DND-41 (cell line): ENCODE data around the gene TAF10.

Experiments used
- ATAC-seq: fragments of 200-7000 bp; cut with Tn5 transposase; 3 replicates; pipeline ENCODE4 v1.9.1; 2021; ENCODE audit warnings: low read depth; ENCODE audit not compliant: insufficient read depth
- DNase-seq: peaks from one replicate; pipeline ENCODE4 v3.0.0-alpha.2; 2020
- H2AFZ ChIP-seq: 2 replicates; pipeline ENCODE4 v1.6.0; 2012; ENCODE audit warnings: low read depth, low read length
- H3K27ac ChIP-seq: 2 replicates; pipeline ENCODE4 v1.5.1; 2012; ENCODE audit warnings: low read length, inconsistent platforms
- H3K27me3 ChIP-seq: fragments of 200-600 bp; sonication (generic); 2 replicates; pipeline ENCODE4 v1.6.0; 2012; ENCODE audit warnings: low read length, mild to moderate bottlenecking, inconsistent platforms; ENCODE audit not compliant: insufficient read depth, poor library complexity
- H3K36me3 ChIP-seq: 2 replicates; pipeline ENCODE4 v1.5.1; 2012; ENCODE audit warnings: low read length, inconsistent platforms; ENCODE audit not compliant: insufficient read depth
- H3K4me1 ChIP-seq: 2 replicates; pipeline ENCODE4 v1.5.1; 2012; ENCODE audit warnings: mild to moderate bottlenecking, low read length; ENCODE audit not compliant: insufficient read depth
- H3K4me2 ChIP-seq: 2 replicates; pipeline ENCODE4 v1.6.0; 2012; ENCODE audit warnings: mild to moderate bottlenecking, moderate library complexity, low read length, inconsistent platforms; ENCODE audit not compliant: insufficient read depth
- H3K4me3 ChIP-seq, 2 experiments: fragments of 200-600 bp in 1 of 2; shearing (Covaris generic) in 1 of 2; 2 replicates each; pipeline ENCODE4 v1.5.1; 2012 to 2016; ENCODE audit warnings: inconsistent platforms in 2 of 2, low read length in 2 of 2, mild to moderate bottlenecking in 2 of 2, low read depth in 1 of 2, moderate library complexity in 1 of 2
- H3K79me2 ChIP-seq: 2 replicates; pipeline ENCODE4 v1.6.0; 2012; ENCODE audit warnings: low read length, inconsistent platforms; ENCODE audit not compliant: insufficient read depth
- H3K9ac ChIP-seq: 2 replicates; pipeline ENCODE4 v1.6.0; 2012; ENCODE audit warnings: low read depth, mild to moderate bottlenecking, inconsistent platforms, low read length, moderate library complexity
- H3K9me3 ChIP-seq: 2 replicates; pipeline ENCODE4 v1.5.1; 2012; ENCODE audit warnings: low read length, moderate library complexity, mild to moderate bottlenecking, inconsistent platforms; ENCODE audit not compliant: insufficient read depth, severe bottlenecking
- H4K20me1 ChIP-seq: 2 replicates; pipeline ENCODE4 v1.6.0; 2012; ENCODE audit warnings: low read length; ENCODE audit not compliant: insufficient read depth
- CTCF ChIP-seq: IDR thresholded peaks from 2 replicates; pipeline ENCODE4 v1.5.1; 2012; ENCODE audit warnings: borderline replicate concordance, low read length, moderate library complexity, mild to moderate bottlenecking; ENCODE audit not compliant: poor library complexity, severe bottlenecking; ENCODE audit errors: extremely low read depth
- EZH2 ChIP-seq: IDR thresholded peaks from 3 replicates; pipeline ENCODE4 v1.6.1; 2012; ENCODE audit warnings: borderline replicate concordance, low read depth, mild to moderate bottlenecking, moderate library complexity, low read length, inconsistent platforms; ENCODE audit not compliant: severe bottlenecking

TAF10 gene

GRCh38 chr11:6636480-6636879 lies 24.5 kb upstream of the TAF10 start:
- Histone ChIP-seq H3K4me1 (no peaks in the 10 kb centered on the region), H3K4me3 (no peak overlapping the region), H3K79me2 (no peaks in the 10 kb centered on the region), H3K4me2 (no peak overlapping the region), H3K27ac (no peak overlapping the region), H4K20me1 (no peaks in the 10 kb centered on the region), H3K27me3 (no peaks in the 10 kb centered on the region), H3K36me3 (no peaks in the 10 kb centered on the region), H3K9ac (no peak overlapping the region), H3K9me3 (no peaks in the 10 kb centered on the region), H2AFZ (no peak overlapping the region)
- ATAC-seq (no peak), DNase-seq (no peak)
- TF ChIP-seq EZH2 (no peak), CTCF (no peak)

- no peak overlapping the region for H3K27ac ChIP-seq
- H3K4me2 ChIP-seq, result no peak overlapping the region
- H2AFZ ChIP-seq, result no peak overlapping the region
- H3K9me3 ChIP-seq, result no peaks in the 10 kb centered on the region
- no peak for TF ChIP-seq CTCF
- TF ChIP-seq EZH2, result no peak
- H3K9ac ChIP-seq, result no peak overlapping the region
- no peaks in the 10 kb centered on the region for H3K4me1 ChIP-seq
- ATAC-seq, result no peak
- no peaks in the 10 kb centered on the region for H3K36me3 ChIP-seq
- H3K27me3 ChIP-seq, result no peaks in the 10 kb centered on the region
- no peaks in the 10 kb centered on the region for H4K20me1 ChIP-seq
- no peak for DNase-seq
- H3K4me3 ChIP-seq, result no peak overlapping the region
- H3K79me2 ChIP-seq, result no peaks in the 10 kb centered on the region
Measured at GRCh38 chr11:6635082-6635932, 23.3 kb upstream of the TAF10 start.

- H3K9ac ChIP-seq, result no peak overlapping the region
- H3K4me2 ChIP-seq, result no peak overlapping the region
- H2AFZ ChIP-seq, result no peak overlapping the region
- no peaks in the 10 kb centered on the region for H3K79me2 ChIP-seq
- ATAC-seq (no peak), DNase-seq (no peak)
- H3K4me1 ChIP-seq, result no peaks in the 10 kb centered on the region
- H3K4me3 ChIP-seq, result no peak overlapping the region
- H3K9me3 ChIP-seq, result no peaks in the 10 kb centered on the region
- H3K36me3 ChIP-seq, result no peaks in the 10 kb centered on the region
- no peak overlapping the region for H3K27ac ChIP-seq
- no peak for TF ChIP-seq CTCF
- TF ChIP-seq EZH2, result no peak
- no peaks in the 10 kb centered on the region for H3K27me3 ChIP-seq
- no peaks in the 10 kb centered on the region for H4K20me1 ChIP-seq
Measured at GRCh38 chr11:6634534-6634933, 22.5 kb upstream of the TAF10 start.
